GM21737 (cell line): ENCODE measurements around the gene ATP2B2.

ENCODE experiments used
- ATAC-seq: cut with Tn5 transposase; IDR thresholded peaks from one replicate; pipeline ENCODE4 v1.9.1; 2021; ENCODE audit warnings: mild to moderate bottlenecking, moderate library complexity; ENCODE audit not compliant: unreplicated experiment

The ATP2B2 gene

GRCh38 chr3:10334459-10334858 lies 170.9 kb downstream of the ATP2B2 start:
- no peak for ATAC-seq

DNA sequence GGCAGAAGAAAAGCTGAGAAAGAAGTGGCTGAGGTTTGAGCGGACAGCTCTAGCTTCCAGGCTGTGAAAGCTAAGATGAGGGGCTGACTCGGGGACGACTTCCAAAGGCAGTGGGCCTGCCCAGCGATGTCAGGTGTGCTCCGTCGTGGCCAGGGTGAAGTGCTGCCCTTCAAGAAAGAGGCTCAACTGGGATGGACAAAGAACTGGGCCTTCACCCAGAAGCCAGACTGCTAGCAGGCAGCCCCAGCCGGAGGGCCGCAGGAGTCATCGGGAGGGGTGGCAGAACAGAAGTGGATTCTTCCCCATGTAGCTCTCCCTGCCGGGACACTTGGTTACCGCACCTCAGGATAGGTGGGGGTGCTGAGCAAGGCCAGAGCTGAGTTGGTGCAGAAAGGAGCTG lies 171.3 kb downstream of the ATP2B2 start:
- ATAC-seq: no peak

DNA sequence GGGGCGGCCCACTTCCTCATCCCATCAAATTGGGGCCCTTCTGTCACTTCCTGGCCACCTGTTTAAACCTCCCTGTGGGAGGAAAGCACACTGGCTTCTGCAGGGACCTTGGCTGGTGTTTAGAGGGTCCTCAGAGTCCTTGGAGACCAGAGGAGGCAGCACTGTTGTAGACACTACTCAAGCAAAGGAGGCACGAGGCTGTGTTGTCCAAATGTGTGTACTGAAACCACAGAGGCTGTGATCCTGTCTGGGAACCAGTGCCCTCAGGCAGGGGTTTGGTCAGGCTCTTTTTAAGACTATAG lies 172.1 kb downstream of the ATP2B2 start:
- ATAC-seq: no peak

- no peak for ATAC-seq
These were observed 172.7 kb downstream of the ATP2B2 start for GRCh38 chr3:10332481-10333348.

DNA sequence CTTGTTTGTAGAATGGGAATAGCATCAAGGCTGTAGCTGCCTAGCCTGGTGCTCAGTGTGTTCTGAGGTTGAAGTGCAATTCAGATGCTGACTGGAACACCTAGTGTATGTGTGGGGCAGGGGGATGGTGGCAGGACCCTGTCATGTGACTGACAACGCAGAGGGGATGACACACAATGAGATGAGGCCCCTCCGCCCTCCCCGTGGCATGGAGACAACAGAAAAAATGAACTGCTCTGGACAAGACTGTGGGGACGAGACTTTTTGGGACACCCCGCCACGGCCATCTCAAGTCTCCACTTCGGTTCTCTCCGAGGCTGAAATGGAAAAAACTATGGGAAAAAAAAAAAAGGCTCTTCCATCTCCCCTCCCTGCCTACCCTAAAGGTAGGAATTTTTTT lies 174.1 kb downstream of the ATP2B2 start:
- no peak for ATAC-seq

GRCh38 chr3:10330319-10330718 lies 175.1 kb downstream of the ATP2B2 start:
- ATAC-seq: no peak

GRCh38 chr3:10329495-10330015 lies 175.8 kb downstream of the ATP2B2 start:
- ATAC-seq: no peak

DNA sequence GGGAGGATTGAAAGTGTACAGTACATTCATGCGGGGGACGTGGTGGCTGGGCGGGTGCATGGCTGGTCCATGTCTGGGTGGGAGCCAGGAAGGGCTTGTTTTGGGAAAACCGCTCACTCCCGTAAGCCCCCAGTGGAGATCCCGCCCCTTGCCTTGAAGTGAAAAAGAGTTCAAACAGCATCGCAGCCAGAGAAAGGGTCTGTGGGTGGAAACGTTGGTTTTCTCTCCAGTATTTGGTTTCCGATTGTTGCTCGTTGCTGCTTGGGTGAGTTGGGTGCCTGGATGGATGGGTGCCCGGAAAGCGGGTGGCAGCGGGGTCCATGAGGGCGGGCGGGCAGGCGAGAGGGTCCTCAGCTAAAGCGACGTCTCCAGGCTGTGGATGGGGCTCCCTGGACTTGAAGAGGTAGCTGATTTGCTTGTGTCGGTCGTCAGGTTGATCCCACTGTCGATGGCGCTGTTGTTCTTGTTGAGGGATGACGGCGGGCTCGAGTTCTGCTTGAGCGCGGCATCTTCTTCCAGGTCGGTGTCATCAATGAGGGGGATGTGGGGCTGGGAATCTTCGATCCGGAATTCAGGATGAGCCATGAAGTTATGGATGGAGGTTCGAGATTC lies 176.8 kb downstream of the ATP2B2 start:
- ATAC-seq: no peak

DNA sequence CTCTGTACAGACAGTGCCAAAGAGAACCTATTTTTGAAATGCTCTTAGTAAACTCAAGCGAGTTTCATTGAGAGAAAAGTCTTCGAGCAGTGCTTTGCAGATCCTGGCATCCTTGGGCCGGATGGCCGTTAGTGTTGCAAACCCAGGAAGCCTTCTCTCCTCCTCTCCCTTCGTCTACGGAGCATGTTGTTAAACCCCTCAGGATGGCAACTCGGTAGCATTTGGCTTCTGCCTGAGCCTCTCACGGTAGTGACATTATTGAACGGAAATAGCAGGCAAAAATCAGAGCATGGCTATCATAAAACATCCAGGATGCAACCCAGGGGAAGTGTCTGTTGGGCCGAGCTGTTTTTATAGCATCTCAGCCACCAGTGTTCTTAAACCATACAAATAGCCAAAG lies 177.8 kb downstream of the ATP2B2 start:
- no peak for ATAC-seq

DNA sequence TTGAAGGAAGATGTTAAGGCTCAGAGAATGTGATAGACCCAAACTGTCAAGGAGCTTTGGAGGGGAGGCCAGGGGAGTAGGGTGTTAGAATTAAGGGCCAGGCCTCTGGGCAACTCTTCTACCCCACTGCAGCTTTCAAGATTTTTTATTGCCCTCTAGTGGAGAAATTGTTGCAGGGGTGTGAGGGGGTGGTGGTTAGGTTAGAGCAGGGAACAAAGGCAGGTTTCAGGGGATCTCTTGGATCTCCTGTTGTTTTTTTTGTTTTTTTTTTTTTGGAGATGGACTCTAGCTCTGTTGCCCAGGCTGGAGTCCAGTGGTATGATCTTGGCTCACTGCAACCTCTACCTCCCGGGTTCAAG lies 183.1 kb downstream of the ATP2B2 start:
- no peak for ATAC-seq

DNA sequence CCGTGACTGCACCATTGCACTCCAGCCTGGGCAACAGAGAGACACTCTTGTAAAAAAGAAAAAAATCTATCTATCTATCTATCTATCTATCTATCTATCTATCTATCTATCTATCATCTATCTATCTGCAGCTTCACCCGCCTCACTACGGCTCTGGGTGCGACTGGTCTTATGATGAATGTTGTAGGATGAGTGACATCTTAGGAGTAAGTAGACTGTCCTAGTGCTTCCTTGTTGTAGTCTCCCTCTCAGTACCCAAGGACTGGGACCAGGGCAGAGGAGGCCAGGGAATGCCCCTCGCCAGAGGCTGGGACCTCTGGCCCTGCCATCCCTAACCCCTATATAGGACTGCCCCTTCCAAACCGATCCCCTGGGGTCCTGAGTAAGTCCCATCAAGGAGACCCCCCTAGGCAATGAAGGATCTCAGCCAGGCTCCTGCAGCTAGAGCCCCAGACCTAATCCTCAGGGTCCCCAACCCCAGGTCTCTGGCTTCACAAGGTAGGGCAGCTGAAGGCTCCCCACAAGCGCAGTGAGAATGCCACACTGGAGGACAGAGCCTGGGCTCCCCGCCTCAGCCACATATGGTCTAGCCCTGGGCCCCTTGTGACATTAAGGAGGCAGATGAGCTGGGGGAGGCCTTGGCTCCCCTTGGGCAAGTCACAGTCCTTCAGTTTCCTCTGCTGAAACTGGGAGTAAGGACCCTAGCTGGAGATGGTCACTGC lies 183.6 kb downstream of the ATP2B2 start:
- ATAC-seq: no peak

DNA sequence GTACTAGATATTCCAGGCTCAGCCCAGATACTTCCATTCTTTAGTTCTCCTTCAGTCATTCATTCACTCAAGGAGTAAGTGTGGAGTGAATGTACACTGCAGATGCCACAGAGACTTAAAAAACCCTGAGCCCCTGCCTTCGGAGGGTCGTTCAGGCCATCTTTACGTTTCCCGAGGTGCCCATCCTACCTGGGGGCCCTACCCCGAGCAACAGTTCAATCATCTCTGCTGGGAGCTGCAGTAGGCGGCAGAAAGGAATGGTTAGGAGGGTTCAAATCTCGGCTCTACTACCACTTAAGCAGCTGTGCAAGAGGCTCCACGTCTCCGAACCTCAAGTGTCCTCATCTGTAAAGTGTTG lies 185.1 kb downstream of the ATP2B2 start:
- ATAC-seq: no peak

GRCh38 chr3:10319804-10320203 lies 185.6 kb downstream of the ATP2B2 start:
- ATAC-seq: no peak

- no peak for ATAC-seq
These were observed 186.1 kb downstream of the ATP2B2 start for GRCh38 chr3:10319251-10319650.

DNA sequence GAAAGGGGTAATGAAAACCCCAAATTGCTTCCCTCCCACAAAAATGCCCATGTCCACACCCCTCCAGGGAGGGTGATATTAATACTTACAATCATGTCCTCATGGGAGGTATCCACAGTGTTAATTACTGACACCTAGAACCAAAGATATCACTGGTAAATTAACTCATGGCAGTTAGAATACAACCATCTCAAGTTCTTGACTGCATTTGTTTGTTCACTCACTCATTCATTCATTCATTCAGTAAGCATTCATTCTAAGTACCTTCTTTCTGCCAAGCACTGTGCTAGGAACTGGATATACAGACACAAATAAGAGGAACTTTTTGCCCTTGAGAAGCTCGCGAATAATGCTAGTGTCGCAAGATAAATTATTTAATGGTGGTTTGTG lies 187.4 kb downstream of the ATP2B2 start:
- no peak for ATAC-seq

DNA sequence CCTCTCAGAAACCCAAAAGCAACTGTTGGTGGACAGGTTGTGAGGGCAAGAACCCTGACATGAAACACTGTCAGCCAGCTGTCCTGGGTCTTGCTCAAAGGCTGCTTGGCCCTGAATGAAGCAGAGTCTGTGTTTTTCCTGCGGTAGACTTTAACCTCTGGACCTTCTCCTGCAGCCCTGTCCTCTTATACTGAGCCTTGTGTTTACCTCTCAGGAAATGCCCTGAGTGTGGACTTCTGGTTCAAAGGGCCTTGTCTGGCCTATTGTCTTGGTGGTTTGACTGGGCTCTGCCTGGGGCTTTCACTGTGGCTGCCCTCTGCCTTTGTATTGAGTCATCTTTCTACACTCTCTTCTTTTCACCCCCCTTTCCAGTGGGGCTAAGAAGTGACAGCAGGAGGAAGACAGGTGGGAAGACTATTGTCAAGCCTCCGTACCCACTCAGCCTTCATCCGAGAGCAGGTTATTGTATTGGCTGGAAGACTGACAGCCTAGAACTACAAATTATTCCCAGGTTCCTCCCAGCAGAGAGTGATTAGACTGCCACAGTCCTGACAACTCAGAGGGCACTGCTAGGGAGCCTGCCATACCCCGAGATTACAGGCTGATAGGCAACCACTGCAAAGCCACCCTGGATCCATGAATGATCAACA lies 187.9 kb downstream of the ATP2B2 start:
- no peak for ATAC-seq

- ATAC-seq: no peak
These were observed 189.5 kb downstream of the ATP2B2 start for GRCh38 chr3:10315771-10316344.

GRCh38 chr3:10315101-10315500 lies 190.3 kb downstream of the ATP2B2 start:
- no peak for ATAC-seq

DNA sequence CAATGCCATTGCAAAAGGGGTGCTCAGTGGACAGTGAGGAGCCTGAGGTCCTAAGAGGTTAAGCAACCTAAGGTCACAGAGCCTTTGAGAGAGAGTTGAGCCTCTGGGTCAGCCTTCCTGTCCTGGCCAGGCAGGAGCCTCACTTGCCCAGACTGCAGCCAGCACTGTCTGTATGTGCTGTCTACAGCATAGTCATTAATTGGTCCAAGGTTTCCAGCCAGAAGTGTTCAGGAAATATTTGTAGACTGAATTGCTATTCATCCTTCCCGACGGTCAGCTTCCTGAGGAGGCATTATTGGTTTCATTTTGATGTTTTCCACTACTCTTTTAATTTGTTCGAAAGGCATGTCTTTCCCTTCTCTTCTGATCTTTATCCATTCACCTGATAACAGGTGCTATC lies 192.5 kb downstream of the ATP2B2 start:
- no peak for ATAC-seq

- ATAC-seq: no peak
These were observed 193.0 kb downstream of the ATP2B2 start for GRCh38 chr3:10312391-10312790.

DNA sequence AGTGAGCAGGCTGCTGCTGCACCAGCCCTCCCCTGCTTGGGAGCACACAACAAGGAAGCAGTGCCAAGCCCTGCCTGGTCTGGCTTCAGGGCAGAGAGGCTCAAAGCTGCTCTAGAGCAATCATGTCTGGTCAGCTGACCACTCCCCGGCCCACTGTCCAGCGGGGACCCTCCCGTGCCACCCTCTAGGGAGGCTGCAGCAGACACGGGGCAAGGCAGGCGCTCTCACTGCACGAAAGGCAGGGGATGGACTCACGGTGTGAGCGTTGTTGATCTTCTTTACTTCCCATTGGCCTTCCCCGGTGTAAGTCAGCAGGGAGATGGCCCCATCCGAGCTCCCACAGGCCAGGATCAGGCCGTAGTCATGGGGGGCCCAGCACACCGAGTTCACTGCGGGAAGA lies 193.7 kb downstream of the ATP2B2 start:
- no peak for ATAC-seq
